K562 (cell line): ENCODE results near the gene NDRG4. TPM values are rescaled to one million over a fixed set of nuclear protein-coding genes. Genes with fewer than 3 reads are reported as not detected.

Source experiments
- ATAC-seq: fragments of 200-7000 bp; cut with Tn5 transposase; 3 replicates; pipeline ENCODE4 v1.9.1; 2020; ENCODE audit warnings: moderate library complexity
- BruUV-seq: library from RNA; stranded (reverse); fragments of 400-500 nt; replicated peaks from 2 replicates; lab custom pipeline; 2021; lab: Mats Ljungman, UMichigan
- CTCF ChIA-PET: fragments of 300-600 bp; formaldehyde crosslinking; extraction: SDS; loops from one replicate; lab custom pipeline; 2021; ENCODE audit warnings: low intra/inter-chr PET ratio; lab: Yijun Ruan, JAX
- POLR2A ChIA-PET: fragments of 300-600, 350-650 bp; sonication (Branson Sonifier 250); formaldehyde crosslinking; extraction: SDS; loops from one replicate; lab custom pipeline; 2021; ENCODE audit warnings: antibody characterized with exemption, inconsistent platforms; lab: Yijun Ruan, JAX
- DNase-seq, 4 experiments: peaks; one replicate each; pipeline versions ENCODE4 v3.0.0 to v3.0.0-alpha.2; 2011 to 2018; ENCODE audit warnings: low spot score in 3 of 4, mixed read lengths in 3 of 4; ENCODE audit errors: extremely low read depth in 1 of 4
- FAIRE-seq: peaks from 2 replicates; lab custom pipeline; 2011; peaks lifted over from hg19 to GRCh38; lab: Jason Lieb, UNC
- H2AFZ ChIP-seq: 2 replicates; pipeline ENCODE4 v1.6.0; 2011; ENCODE audit warnings: low read depth, low read length, control low read depth, inconsistent platforms
- H3K27ac ChIP-seq: fragments of 200-600 bp; 3 replicates; pipeline ENCODE4 v1.8.0; 2011; ENCODE audit warnings: low read depth, mild to moderate bottlenecking, control low read depth, inconsistent platforms, low read length, moderate library complexity, mixed read lengths; ENCODE audit errors: extremely low read depth
- H3K27me3 ChIP-seq, 2 experiments: fragments of 300-600 bp in 1 of 2; 2 replicates in 1 of 2; 3 replicates in 1 of 2; pipeline versions ENCODE4 v1.6.0 to v1.8.0; 2011; ENCODE audit warnings: inconsistent platforms in 2 of 2, low read length in 2 of 2, mild to moderate bottlenecking in 1 of 2, mixed read lengths in 1 of 2, moderate library complexity in 1 of 2; ENCODE audit not compliant: control insufficient read depth in 2 of 2, insufficient read depth in 2 of 2
- H3K36me3 ChIP-seq: fragments of 300-600 bp; 3 replicates; pipeline ENCODE4 v1.8.0; 2011; ENCODE audit warnings: mild to moderate bottlenecking, low read length, inconsistent platforms; ENCODE audit not compliant: control insufficient read depth, insufficient read depth
- H3K4me1 ChIP-seq, 2 experiments: fragments of 200-600 bp in 1 of 2; replicated peaks in 1 of 2; 2 replicates in 1 of 2; 3 replicates in 1 of 2; pipeline versions ENCODE4 v1.5.1 to v1.8.0; 2011; ENCODE audit warnings: inconsistent platforms in 2 of 2, low read length in 2 of 2, mild to moderate bottlenecking in 1 of 2, mixed read lengths in 1 of 2, moderate library complexity in 1 of 2; ENCODE audit not compliant: control insufficient read depth in 2 of 2, insufficient read depth in 2 of 2
- H3K4me2 ChIP-seq: 2 replicates; pipeline ENCODE4 v1.6.1; 2011; ENCODE audit warnings: low read length, control low read depth, inconsistent platforms, mixed read lengths; ENCODE audit not compliant: insufficient read depth
- H3K4me3 ChIP-seq: fragments of 200-600 bp; sonication (generic), shearing (Covaris generic); 2 replicates; pipeline ENCODE4 v1.5.1; 2016; ENCODE audit warnings: control low read depth, inconsistent platforms
- H3K79me2 ChIP-seq: fragments of 200-600 bp; 3 replicates; pipeline ENCODE4 v1.8.0; 2011; ENCODE audit warnings: low read length, inconsistent platforms; ENCODE audit not compliant: control insufficient read depth, insufficient read depth
- H3K9ac ChIP-seq, 2 experiments: 2 replicates each; pipeline versions ENCODE4 v1.6.0 to v1.6.1; 2011; ENCODE audit warnings: low read depth in 2 of 2, low read length in 2 of 2, control low read depth in 1 of 2, inconsistent platforms in 1 of 2, mild to moderate bottlenecking in 1 of 2, mixed read lengths in 1 of 2; ENCODE audit not compliant: insufficient read depth in 1 of 2
- H3K9me1 ChIP-seq: one replicate; pipeline ENCODE4 v1.6.0; 2011; ENCODE audit warnings: inconsistent platforms, mild to moderate bottlenecking, low read length, moderate library complexity; ENCODE audit not compliant: control insufficient read depth, insufficient read depth
- H3K9me3 ChIP-seq: replicated peaks from 2 replicates; pipeline ENCODE4 v1.5.1; 2011; ENCODE audit warnings: low read depth, low read length, inconsistent platforms; ENCODE audit not compliant: control insufficient read depth, insufficient read depth
- H4K20me1 ChIP-seq: replicated peaks from 2 replicates; pipeline ENCODE4 v1.6.1; 2011; ENCODE audit warnings: low read length, inconsistent platforms, mixed read lengths; ENCODE audit not compliant: control insufficient read depth, insufficient read depth
- BCOR ChIP-seq: fragments of 450-650 bp; IDR thresholded peaks from 2 replicates; pipeline ENCODE4 v1.6.1; 2016
- CBFA2T3 ChIP-seq: fragments of 450-650 bp; IDR thresholded peaks from 2 replicates; pipeline ENCODE4 v1.6.1; 2017
- CREM ChIP-seq: IDR thresholded peaks from 2 replicates; pipeline ENCODE4 v1.6.1; 2014; ENCODE audit warnings: antibody characterized with exemption, low read depth
- JUN ChIP-seq, 2 experiments: sonication (generic) in 1 of 2; formaldehyde crosslinking in 1 of 2; IDR thresholded peaks; 2 replicates each; pipeline versions ENCODE4 v1.6.1 to v1.8.0; 2012 to 2022; ENCODE audit warnings: borderline replicate concordance in 2 of 2, mild to moderate bottlenecking in 2 of 2, improper control_type of control experiment in 1 of 2, low read depth in 1 of 2, low read length in 1 of 2, missing genetic modification reagents in 1 of 2
- MEF2A ChIP-seq: IDR thresholded peaks from 2 replicates; pipeline ENCODE4 v1.6.1; 2011; ENCODE audit warnings: low read depth, mild to moderate bottlenecking, low read length, moderate library complexity; ENCODE audit not compliant: control insufficient read depth
- NCOA2 ChIP-seq, 2 experiments: fragments of 450-650 bp; IDR thresholded peaks; 2 replicates each; pipeline ENCODE4 v1.6.1; 2018; ENCODE audit warnings: mild to moderate bottlenecking in 2 of 2, moderate library complexity in 1 of 2; ENCODE audit not compliant: partially characterized antibody in 2 of 2
- NR3C1 ChIP-seq: sonication (generic); formaldehyde crosslinking; IDR thresholded peaks from 2 replicates; pipeline ENCODE4 v1.8.1; 2022; ENCODE audit warnings: missing genetic modification reagents
- RCOR1 ChIP-seq, 2 experiments: IDR thresholded peaks; 2 replicates each; pipeline ENCODE4 v1.6.1; 2012; ENCODE audit warnings: low read depth in 2 of 2, low read length in 2 of 2, borderline replicate concordance in 1 of 2, improper control_type of control experiment in 1 of 2
- SMARCA5 ChIP-seq: fragments of 450-650 bp; IDR thresholded peaks from 2 replicates; pipeline ENCODE4 v1.6.1; 2016
- SREBF2 ChIP-seq: sonication (generic); formaldehyde crosslinking; IDR thresholded peaks from 2 replicates; pipeline ENCODE4 v1.4.0; 2020; ENCODE audit warnings: mild to moderate bottlenecking, missing genetic modification reagents
- ZNF311 ChIP-seq: fragments of 250-450 bp; sonication (Bioruptor Pico); IDR thresholded peaks from 2 replicates; pipeline ENCODE4 v1.4.0; 2020; ENCODE audit warnings: mild to moderate bottlenecking, moderate library complexity
- ZNF76 ChIP-seq: fragments of 250-450 bp; sonication (Bioruptor Pico); IDR thresholded peaks from 2 replicates; pipeline ENCODE4 v1.4.0; 2020; ENCODE audit warnings: mild to moderate bottlenecking, moderate library complexity, borderline replicate concordance
- ZNF830 ChIP-seq: fragments of 250-450 bp; sonication (Bioruptor Pico); IDR thresholded peaks from 2 replicates; pipeline ENCODE4 v1.5.0; 2021; ENCODE audit warnings: mild to moderate bottlenecking
- WGBS: fragments of 100-300 bp; shearing (Covaris generic); methylation state at CpG from one replicate; pipeline ENCODE4 v1.1.6; 2016; ENCODE audit warnings: low coverage, mixed read lengths; ENCODE audit not compliant: insufficient coverage; ENCODE audit errors: missing lambda C conversion rate; 5-methylcytosine and 5-hydroxymethylcytosine counted together
- in situ Hi-C: fragments of 300-500 bp; cut with MboI; formaldehyde crosslinking; loops from 4 replicates; pipeline ENCODE4 v1.15.0; 2018; ENCODE audit warnings: inconsistent platforms, mixed read lengths
- intact Hi-C: fragments of 100-400 bp; cut with micrococcal nuclease; formaldehyde crosslinking; loops from 2 replicates; pipeline ENCODE4 v1.14.2; 2022
- polyA plus RNA-seq, 8 experiments: library from polyadenylated mRNA; depleted of rRNA in 4 of 8; stranded (reverse) in 5 of 8; unstranded in 3 of 8; fragments of >200 nt; fragmentation: Nextera tagmentation in 2 of 8; fragmentation: Illumina TruSeq in 1 of 8; extraction: Ambion mirVana in 2 of 8; extraction: Trizol in 1 of 8; gene quantifications; 2 replicates each; pipeline versions ENCODE4 v1.2.1 to v1.2.3, GENCODE V29; 2011 to 2014; ENCODE audit warnings: inconsistent platforms in 1 of 8, missing spikeins in 1 of 8
- total RNA-seq, 7 experiments: library from RNA; depleted of rRNA in 6 of 7; stranded (reverse); fragments of >200 nt in 6 of 7; fragmentation: Illumina TruSeq in 2 of 7; extraction: Trizol in 2 of 7; gene quantifications; 2 replicates each; pipeline versions ENCODE4 v1.2.1 to v1.2.3, GENCODE V29; 2011 to 2021; ENCODE audit warnings: low replicate concordance in 1 of 7
- TF ChIP-seq, protein P1 (sequence below): sonication (generic); formaldehyde crosslinking; IDR thresholded peaks from 2 replicates; pipeline ENCODE4 v1.8.1; 2023; ENCODE audit warnings: mild to moderate bottlenecking, missing genetic modification reagents, moderate library complexity
- TF ChIP-seq, protein P2 (sequence below): fragments of 250-450 bp; sonication (Bioruptor Pico); IDR thresholded peaks from 2 replicates; pipeline ENCODE4 v1.9.0; 2021; ENCODE audit warnings: mild to moderate bottlenecking
- TF ChIP-seq, protein P3 (sequence below), 2 experiments: IDR thresholded peaks; 2 replicates each; pipeline ENCODE4 v1.6.1; 2011; ENCODE audit warnings: borderline replicate concordance in 1 of 2, control low read depth in 1 of 2, low read depth in 1 of 2, low read length in 1 of 2, mild to moderate bottlenecking in 1 of 2, mixed read lengths in 1 of 2, moderate library complexity in 1 of 2; ENCODE audit not compliant: insufficient read depth in 1 of 2, insufficient read length in 1 of 2, poor library complexity in 1 of 2, severe bottlenecking in 1 of 2; ENCODE audit errors: extremely low read depth in 1 of 2
- TF ChIP-seq, protein P4 (sequence below): sonication (generic); formaldehyde crosslinking; IDR thresholded peaks from 2 replicates; pipeline ENCODE4 v1.8.1; 2022; ENCODE audit warnings: missing genetic modification reagents

NDRG4 gene
- total and polyA plus RNA-seq, 9 of the 15 experiments (the other 6 are each of a cell fraction or from before 2014, with no cell fraction given): 0.06 to 0.95 (median 0.28) TPM

DNA sequence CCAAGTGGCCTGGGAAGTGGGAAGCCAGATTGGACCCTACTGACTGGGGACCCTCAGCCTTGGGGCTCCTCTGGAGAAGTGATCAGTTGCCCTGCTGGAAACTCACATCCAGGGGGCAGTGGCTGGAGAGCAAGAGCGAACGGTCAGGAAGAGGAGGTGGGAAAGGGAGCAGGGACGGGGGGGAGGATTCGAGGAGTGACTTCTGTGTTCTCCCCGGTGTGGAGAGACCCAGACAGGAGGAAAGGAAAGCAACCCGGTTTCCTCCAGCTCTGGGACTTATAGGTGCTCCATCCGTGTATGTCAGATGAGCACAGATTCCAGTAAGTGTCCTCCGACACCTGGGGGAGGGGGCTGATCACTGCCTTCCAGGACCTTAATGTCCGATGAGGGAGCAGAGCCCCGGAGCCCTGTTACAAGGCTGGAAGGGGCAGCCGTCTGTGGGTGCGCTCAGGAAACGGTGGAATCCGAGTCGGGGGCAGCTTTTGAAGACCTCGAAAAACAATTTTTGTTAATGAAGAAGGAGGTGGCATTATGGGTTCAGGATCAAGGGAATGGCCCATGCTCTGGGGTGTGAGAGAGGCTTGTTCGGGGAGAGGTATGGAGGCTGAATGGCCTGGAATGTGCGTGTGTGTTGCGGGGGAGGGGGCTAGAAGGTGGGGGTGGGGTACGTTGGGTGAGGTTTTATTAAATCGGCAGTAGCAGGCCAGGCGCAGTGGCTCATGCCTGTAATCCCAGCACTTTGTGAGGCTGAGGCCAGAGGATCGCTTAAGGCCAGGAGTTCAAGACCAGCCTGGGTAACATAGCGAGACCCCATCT lies 34.8 kb upstream of the NDRG4 start (continued):
- no peak for TF ChIP-seq CREM
- no peak for TF ChIP-seq SREBF2
- TF ChIP-seq JUN (IDR thresholded peaks at IDR 0.05; ENCODE audit: borderline replicate concordance, low read depth, low read length): no peak
- TF ChIP-seq JUN (CRISPR knock-in tag; IDR thresholded peaks at IDR 0.05; ENCODE audit: borderline replicate concordance): no peak
- TF ChIP-seq, all 486 proteins: peak for 0

DNA sequence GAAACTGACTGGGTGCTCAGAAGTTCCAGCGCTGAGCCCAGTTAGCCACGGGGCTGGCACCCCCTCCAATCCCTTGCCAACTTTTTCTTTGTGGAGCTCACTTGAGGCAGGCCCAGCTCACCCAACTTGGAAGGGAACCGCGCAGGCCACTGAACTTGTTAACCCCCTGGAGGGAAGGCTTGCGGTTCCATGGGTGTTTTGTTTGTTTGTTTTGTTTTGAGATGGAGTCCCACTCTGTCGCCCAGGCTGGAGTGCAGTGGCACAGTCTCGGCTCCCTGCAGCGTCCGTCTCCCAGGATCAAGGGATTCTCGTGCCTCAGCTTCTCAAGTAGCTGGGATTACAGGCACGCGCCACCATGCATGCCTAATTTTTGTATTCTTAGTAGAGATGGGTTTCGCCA lies 34.1 kb upstream of the NDRG4 start:
- no peaks in the 10 kb centered on the region for H3K36me3 ChIP-seq
- WGBS: 20% methylated on average over 13 of the region's 13 CpGs
- ATAC-seq: no peak
- DNase-seq: no peak
- no peak overlapping the region for H3K4me2 ChIP-seq
- H3K27ac ChIP-seq: no peak overlapping the region
- H3K9me1 ChIP-seq: peaks cover 3% of the 10 kb centered on the region
- intact Hi-C loops: no loop called here
- in situ Hi-C loops: no loop called here
- no peak overlapping the region for H3K9ac ChIP-seq
- no peaks in the 10 kb centered on the region for H3K79me2 ChIP-seq
- CTCF ChIA-PET: no interaction called here
- H3K27me3 ChIP-seq: peaks cover 26 to 58% of the 10 kb centered on the region in 2 experiments
- FAIRE-seq: no peak
- H3K9me3 ChIP-seq: no peaks in the 10 kb centered on the region
- H2AFZ ChIP-seq: no peak overlapping the region
- H4K20me1 ChIP-seq: peaks cover 6% of the 10 kb centered on the region; the same call in 1 of the 2 replicates
- POLR2A ChIA-PET: no interaction called here
- H3K4me3 ChIP-seq: no peak overlapping the region
- H3K4me1 ChIP-seq: peaks cover 0 to 19% of the 10 kb centered on the region in 2 experiments; a peak in 2 of 5 replicates
- BruUV-seq: no TSS peak
- no peak for TF ChIP-seq RCOR1 (IDR thresholded peaks at IDR 0.05; ENCODE audit: borderline replicate concordance in 1 of 2, low read depth in 2 of 2, low read length in 2 of 2)
- TF ChIP-seq, protein P1, sequence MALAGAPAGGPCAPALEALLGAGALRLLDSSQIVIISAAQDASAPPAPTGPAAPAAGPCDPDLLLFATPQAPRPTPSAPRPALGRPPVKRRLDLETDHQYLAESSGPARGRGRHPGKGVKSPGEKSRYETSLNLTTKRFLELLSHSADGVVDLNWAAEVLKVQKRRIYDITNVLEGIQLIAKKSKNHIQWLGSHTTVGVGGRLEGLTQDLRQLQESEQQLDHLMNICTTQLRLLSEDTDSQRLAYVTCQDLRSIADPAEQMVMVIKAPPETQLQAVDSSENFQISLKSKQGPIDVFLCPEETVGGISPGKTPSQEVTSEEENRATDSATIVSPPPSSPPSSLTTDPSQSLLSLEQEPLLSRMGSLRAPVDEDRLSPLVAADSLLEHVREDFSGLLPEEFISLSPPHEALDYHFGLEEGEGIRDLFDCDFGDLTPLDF: no peak
- TF ChIP-seq, protein P2, sequence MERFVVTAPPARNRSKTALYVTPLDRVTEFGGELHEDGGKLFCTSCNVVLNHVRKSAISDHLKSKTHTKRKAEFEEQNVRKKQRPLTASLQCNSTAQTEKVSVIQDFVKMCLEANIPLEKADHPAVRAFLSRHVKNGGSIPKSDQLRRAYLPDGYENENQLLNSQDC (CRISPR knock-in tag): no peak
- TF ChIP-seq, protein P3, sequence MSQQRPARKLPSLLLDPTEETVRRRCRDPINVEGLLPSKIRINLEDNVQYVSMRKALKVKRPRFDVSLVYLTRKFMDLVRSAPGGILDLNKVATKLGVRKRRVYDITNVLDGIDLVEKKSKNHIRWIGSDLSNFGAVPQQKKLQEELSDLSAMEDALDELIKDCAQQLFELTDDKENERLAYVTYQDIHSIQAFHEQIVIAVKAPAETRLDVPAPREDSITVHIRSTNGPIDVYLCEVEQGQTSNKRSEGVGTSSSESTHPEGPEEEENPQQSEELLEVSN (IDR thresholded peaks at IDR 0.05; ENCODE audit: borderline replicate concordance in 1 of 2, extremely low read depth in 1 of 2, insufficient read depth in 1 of 2, insufficient read length in 1 of 2, low read depth in 1 of 2, low read length in 1 of 2, poor library complexity in 1 of 2, severe bottlenecking in 1 of 2): no peak
- TF ChIP-seq CBFA2T3: no peak
- TF ChIP-seq BCOR: no peak
- TF ChIP-seq ZNF311: no peak
- no peak for TF ChIP-seq MEF2A
- TF ChIP-seq, protein P4, sequence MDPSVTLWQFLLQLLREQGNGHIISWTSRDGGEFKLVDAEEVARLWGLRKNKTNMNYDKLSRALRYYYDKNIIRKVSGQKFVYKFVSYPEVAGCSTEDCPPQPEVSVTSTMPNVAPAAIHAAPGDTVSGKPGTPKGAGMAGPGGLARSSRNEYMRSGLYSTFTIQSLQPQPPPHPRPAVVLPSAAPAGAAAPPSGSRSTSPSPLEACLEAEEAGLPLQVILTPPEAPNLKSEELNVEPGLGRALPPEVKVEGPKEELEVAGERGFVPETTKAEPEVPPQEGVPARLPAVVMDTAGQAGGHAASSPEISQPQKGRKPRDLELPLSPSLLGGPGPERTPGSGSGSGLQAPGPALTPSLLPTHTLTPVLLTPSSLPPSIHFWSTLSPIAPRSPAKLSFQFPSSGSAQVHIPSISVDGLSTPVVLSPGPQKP (CRISPR knock-in tag): no peak
- TF ChIP-seq NCOA2 (IDR thresholded peaks at IDR 0.05; ENCODE audit: partially characterized antibody in 2 of 2): no peak
- no peak for TF ChIP-seq ZNF76 (CRISPR knock-in tag)
- TF ChIP-seq SMARCA5: no peak
- TF ChIP-seq NR3C1 (CRISPR knock-in tag): no peak
- no peak for TF ChIP-seq ZNF830 (CRISPR knock-in tag)
